Femur (tissue), 1 donor: ENCODE data around the gene IMMP2L.
A peak's percentile ranks its signal among the peaks of the same experiment; 100 is the strongest.

Experiments used
- DNase-seq: peaks from one replicate; pipeline ENCODE4 v3.0.0-alpha.2; 2017

Gene IMMP2L

DNA sequence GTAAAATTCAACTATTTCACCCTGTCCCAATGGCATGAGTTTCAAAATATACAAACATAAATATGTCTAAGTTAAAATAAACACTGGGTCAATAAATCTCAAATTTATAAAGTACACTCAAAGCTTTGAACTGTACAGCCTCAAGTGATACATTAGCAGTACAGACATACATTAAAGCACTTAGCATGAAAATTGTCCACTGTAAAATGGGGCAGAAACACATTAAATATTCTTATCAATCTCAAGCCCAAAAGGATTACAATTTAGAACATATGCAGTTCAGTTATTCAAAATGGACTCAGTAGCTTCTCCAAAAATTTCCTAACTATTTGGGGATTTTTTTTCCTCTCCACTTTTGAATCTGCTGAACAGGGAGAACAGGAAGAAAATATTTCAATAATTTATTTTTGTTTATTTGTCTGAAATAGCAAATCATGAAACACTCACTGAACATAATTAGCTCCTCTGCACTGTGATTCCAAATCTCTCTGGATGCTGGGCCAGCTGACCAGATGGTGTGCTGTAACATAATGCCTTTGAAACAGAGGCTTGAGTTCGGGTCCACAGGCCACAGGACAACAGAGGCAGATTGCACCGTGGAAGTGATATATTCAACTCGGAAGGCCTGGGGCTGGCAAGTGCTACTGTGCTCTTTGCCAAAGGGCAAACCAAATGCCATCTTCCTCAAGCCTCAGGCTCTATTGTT lies 720.3 kb downstream of the IMMP2L start:
- no peak for DNase-seq

DNA sequence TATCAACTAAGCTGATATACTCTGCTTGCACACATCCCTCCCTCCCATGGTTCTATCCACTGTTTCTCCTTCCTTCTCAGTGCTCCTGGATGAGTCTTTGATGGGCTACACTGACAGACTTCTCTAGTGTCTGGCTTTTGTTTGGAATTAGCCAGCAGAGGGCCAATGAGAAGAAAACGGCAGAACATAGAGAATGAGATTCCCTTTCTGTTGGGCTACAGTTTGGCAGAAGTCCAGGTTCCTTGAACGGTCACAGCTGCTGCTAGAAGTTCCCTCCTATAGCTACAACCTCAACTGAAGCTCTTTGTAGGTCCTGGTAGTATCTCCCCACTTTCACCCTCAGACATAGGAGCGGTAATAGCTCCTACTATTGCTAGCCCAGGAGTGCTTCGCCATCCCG lies 722.4 kb downstream of the IMMP2L start:
- DNase-seq = peak; percentile 39

- DNase-seq = no peak
Observed at GRCh38 chr7:110835849-110836248, 726.4 kb downstream of the IMMP2L start.

GRCh38 chr7:110835218-110835617 lies 727.1 kb downstream of the IMMP2L start:
- DNase-seq = no peak

- no peak for DNase-seq
Observed at GRCh38 chr7:110831419-110831818, 730.9 kb downstream of the IMMP2L start.

DNA sequence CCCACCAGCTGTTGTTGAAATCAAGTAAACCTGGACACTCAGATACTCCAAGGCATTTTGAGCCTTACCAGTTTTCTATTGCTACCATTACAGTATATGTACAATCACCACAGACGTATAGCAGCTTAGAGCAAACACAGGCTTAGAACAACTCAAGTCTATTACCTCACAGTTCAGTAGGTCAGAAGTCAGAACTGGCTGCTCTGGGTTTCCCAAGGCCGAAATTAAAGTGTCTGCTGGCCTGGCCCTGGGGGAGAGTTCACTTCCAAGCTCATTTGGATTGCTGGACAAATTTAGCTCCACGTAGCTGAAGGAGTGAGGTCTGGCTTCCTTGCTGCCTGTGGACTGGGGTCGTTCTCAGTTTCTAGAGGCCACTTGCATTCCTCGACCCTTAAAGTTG lies 731.5 kb downstream of the IMMP2L start:
- peak; percentile 60 for DNase-seq

GRCh38 chr7:110827936-110828335 lies 734.4 kb downstream of the IMMP2L start:
- DNase-seq = no peak

GRCh38 chr7:110827287-110827855 lies 734.9 kb downstream of the IMMP2L start:
- DNase-seq = no peak

- DNase-seq = no peak
Observed at GRCh38 chr7:110813986-110814385, 748.3 kb downstream of the IMMP2L start.

DNA sequence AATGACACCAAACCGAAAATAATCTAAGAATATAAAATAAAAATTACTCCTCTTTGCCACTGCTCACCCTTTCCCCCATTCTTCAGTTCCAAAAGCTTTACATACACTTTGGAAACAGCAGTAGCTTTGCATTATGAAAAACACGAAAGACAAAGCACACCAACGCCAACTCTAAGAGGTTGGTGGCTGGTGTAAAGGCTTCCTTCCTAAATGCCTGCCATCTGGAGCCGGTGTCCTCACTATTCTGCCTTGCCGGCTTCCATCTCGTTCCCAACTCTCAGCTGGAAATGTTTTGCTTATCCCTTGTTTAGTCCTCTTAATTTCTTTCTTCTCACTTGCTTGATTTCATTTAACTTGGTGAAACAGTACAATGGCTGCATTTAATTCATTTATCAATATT lies 752.5 kb downstream of the IMMP2L start:
- no peak for DNase-seq

DNA sequence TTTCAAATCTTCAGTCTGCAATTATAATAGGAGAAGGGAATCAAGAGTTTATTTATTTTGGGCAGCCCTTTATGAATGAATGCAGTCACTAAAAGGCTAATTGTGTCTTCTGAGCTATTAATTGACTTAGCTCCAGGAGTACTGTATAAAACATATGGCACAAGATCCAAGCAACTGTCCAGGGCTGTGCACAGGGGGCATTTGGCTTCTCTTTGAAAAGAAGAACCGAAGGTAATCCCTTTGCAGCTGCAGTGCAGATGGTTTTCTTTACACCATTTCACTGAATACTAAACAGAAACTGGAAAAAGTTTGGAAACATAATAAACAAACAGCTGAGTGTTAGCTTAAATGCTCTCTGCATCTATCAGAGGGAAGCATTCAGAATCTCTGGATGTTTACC lies 753.9 kb downstream of the IMMP2L start:
- DNase-seq = no peak

DNA sequence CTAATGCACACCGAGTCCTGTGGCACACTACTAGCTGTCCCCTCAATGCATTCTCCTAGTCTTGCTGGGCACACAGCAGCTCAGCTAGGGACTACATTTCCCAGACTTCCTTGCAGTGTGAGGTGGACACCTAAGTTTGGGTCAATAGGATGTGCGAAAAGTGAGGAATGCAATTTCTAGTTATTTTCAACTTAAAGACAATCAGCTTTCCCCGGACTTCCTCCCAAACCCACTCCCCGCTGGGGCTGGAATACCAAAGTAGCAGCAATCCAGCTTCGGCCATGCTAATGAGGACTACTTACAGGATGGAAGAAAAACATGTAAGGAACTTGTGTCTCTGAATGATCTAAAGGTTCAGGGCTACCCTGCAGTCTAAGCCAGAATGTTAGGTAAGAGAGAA lies 757.8 kb downstream of the IMMP2L start:
- DNase-seq = no peak

DNA sequence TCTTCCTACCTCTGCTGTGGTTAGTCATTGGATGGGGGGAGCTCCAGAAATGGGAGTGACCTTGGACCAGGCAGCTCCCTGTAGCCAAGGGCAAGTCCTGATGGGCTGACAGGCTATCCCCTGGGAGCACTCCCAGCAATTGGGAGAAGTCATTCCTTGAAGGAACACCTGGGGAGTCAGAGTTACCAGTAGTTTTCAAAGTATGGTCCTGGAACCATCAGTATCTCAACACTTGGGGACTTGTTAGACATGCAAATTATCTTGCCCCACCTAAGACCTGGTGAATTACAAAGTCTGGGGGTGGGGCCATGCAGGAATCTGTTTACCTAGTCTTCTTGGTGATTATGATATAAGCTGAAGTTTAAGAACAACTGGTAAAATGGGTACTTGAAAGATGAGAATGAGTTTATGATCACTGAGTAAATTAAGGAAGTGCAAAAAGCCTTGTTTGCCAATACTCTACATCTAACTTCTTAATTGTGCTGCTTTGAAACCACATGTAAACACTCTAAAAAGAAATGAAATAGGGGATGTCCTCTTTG lies 758.6 kb downstream of the IMMP2L start:
- DNase-seq = no peak

- no peak for DNase-seq
Observed at GRCh38 chr7:110801502-110801901, 760.8 kb downstream of the IMMP2L start.

- DNase-seq = no peak
Observed at GRCh38 chr7:110800984-110801383, 761.3 kb downstream of the IMMP2L start.

DNA sequence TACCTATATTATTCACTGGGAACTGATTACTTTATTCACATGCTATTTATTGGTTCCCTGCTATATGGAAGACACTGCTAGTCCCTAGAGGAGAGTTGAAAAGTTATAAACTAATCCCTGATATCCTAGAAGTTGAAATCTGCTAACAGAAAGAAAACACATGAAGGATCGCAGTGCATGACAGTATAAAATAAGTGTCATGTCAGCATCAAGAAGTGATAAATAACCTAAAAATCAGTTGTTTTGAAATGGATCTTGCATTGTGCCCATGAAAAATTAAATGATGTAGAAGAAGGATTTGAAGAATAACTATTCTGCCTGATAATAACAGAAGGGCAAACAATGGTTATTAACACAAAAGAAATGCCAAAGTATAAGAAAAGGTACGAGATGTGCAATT lies 764.6 kb downstream of the IMMP2L start:
- no peak for DNase-seq

DNA sequence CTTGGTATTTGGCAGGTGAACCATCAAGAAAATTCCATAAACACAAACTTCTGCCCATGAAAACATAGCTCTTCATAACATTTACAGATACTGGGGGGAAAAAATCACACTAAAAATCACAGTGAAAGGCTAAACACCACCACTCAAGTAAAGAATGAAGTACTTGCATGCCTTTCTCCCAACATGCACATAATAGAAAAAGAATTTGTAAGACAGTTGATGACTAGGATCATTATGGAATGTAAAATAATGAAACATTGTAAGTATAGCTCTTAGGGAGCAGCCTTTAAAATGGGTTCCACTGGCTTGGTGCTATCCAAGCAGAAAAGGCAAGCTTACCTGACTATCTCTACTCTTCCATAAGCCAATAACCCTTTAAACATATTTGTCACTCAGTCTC lies 771.3 kb downstream of the IMMP2L start:
- DNase-seq = no peak

- no peak for DNase-seq
Observed at GRCh38 chr7:110786328-110786965, 775.8 kb downstream of the IMMP2L start.

GRCh38 chr7:110784749-110785148 lies 777.5 kb downstream of the IMMP2L start:
- no peak for DNase-seq

GRCh38 chr7:110780712-110781111 lies 781.6 kb downstream of the IMMP2L start:
- no peak for DNase-seq

- no peak for DNase-seq
Observed at GRCh38 chr7:110779339-110779738, 783.0 kb downstream of the IMMP2L start.

DNA sequence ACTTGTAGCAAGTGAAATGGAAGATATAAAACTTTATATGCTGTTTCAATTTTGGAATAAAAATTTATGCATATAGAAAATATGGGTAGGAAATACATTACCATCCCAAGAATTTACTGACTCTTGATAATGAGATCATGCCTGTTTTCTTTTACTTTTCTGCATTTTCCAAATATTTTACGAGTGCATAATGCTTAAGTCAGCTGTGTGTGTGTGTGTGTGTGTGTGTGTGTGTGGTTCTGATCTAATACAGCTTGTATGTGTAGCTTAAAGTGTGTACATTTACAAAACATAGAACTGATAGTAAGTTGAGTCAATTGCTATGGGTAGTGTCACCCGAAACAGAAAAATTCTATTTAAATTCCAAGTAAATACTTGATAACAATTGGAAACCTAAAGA lies 787.2 kb downstream of the IMMP2L start:
- DNase-seq = no peak

DNA sequence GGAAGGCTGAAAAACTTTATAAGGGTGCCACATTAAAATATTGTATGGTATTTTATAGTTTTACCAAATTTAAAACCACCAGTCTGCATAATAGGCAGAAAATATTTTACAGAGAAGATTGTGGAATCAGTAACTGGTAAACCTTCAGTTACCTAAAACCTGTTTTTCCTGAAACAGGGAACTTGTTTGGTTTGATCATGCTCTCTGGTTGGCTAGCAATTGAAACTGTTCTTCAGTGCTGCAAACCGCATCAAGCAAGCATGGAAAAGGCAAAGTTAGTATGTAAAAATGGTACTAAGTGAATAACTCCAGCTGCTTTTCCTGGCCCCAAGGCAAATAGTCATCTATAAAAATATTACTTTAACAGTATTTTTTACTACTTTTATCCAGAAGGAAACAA lies 788.2 kb downstream of the IMMP2L start:
- DNase-seq = no peak

DNA sequence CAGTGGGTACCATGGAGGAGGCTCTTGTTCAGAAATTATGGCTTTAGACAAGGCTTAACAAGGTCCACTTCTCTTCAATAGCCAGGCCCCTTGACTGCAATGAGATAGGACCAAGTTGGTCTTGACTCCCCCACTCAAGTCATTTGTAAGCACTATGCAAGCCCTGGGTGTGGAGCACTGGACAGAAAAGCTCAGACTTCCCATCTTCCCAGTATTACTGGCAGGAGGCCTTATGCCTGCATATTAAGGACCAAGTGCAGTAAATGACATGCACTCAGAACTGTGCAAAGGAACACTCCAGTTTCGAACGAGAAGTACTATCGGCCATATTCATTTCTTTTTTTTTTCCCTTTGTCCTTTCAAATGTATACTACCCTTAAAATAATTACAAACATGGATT lies 789.7 kb downstream of the IMMP2L start:
- DNase-seq = no peak
